Measurements from ENCODE around the gene SPTLC2.

Gene SPTLC2

GRCh38 chr14:77511486-77512162, 104.8 kb downstream of the SPTLC2 start:
- no peak overlapping the region for H3K4me3 ChIP-seq (replicated peaks; ENCODE audit: low read depth, low read length)
- TF ChIP-seq, protein P1, sequence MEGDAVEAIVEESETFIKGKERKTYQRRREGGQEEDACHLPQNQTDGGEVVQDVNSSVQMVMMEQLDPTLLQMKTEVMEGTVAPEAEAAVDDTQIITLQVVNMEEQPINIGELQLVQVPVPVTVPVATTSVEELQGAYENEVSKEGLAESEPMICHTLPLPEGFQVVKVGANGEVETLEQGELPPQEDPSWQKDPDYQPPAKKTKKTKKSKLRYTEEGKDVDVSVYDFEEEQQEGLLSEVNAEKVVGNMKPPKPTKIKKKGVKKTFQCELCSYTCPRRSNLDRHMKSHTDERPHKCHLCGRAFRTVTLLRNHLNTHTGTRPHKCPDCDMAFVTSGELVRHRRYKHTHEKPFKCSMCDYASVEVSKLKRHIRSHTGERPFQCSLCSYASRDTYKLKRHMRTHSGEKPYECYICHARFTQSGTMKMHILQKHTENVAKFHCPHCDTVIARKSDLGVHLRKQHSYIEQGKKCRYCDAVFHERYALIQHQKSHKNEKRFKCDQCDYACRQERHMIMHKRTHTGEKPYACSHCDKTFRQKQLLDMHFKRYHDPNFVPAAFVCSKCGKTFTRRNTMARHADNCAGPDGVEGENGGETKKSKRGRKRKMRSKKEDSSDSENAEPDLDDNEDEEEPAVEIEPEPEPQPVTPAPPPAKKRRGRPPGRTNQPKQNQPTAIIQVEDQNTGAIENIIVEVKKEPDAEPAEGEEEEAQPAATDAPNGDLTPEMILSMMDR (IDR thresholded peaks at IDR 0.05; ENCODE audit: low read depth, low read length, missing control alignments) = no peak
- no peak for DNase-seq (ENCODE audit: extremely low read depth, low read depth)

DNA sequence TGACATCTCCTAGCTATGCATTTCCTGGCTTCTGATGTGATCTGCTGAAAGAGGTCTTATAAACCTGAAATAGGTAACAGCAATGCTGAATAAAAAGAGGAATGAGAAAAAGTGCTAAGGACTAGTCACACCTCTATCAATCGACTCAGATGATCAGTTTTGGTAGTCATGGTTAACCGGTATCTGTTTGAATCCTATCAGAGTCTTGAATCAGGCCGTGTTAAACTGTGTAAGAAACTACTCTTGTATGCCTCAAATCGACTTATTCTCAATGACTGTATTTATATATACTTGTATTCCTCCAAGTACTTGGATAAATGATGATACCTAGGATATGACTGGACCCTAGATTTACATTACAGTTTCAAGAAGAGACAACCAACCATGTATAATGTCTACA, 107.1 kb downstream of the SPTLC2 start:
- TF ChIP-seq, protein P1 (IDR thresholded peaks at IDR 0.05; ENCODE audit: low read depth, low read length, missing control alignments) = no peak
- no peak for DNase-seq (ENCODE audit: extremely low read depth, low read depth)
- H3K4me3 ChIP-seq (replicated peaks; ENCODE audit: low read depth, low read length) = no peak overlapping the region

GRCh38 chr14:77508876-77509275, 107.6 kb downstream of the SPTLC2 start:
- H3K4me3 ChIP-seq (replicated peaks; ENCODE audit: low read depth, low read length) = no peak overlapping the region
- no peak for DNase-seq (ENCODE audit: extremely low read depth, low read depth)
- TF ChIP-seq, protein P1 (IDR thresholded peaks at IDR 0.05; ENCODE audit: low read depth, low read length, missing control alignments) = no peak

DNA sequence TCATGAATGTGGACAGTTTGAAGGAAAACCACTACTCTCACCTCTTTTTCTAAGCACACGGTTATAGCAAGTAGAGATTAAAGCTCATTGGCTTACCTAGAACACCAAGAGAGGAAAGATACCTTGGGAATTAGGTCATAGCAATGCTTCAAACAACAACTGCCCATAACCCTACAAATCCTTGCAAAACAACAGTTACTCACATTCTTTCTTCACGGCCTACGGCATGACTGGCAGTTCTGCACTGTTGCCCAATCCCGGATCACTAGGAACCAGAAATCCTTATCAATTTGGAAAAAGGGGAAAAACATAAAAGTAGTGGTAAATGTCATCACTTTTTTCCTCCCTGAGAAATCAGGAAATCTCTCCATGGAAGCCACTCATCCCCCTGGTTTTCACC, 108.2 kb downstream of the SPTLC2 start:
- DNase-seq (ENCODE audit: extremely low read depth, low read depth) = no peak
- H3K4me3 ChIP-seq (replicated peaks; ENCODE audit: low read depth, low read length) = no peak overlapping the region
- TF ChIP-seq, protein P1 (IDR thresholded peaks at IDR 0.05; ENCODE audit: low read depth, low read length, missing control alignments) = no peak

DNA sequence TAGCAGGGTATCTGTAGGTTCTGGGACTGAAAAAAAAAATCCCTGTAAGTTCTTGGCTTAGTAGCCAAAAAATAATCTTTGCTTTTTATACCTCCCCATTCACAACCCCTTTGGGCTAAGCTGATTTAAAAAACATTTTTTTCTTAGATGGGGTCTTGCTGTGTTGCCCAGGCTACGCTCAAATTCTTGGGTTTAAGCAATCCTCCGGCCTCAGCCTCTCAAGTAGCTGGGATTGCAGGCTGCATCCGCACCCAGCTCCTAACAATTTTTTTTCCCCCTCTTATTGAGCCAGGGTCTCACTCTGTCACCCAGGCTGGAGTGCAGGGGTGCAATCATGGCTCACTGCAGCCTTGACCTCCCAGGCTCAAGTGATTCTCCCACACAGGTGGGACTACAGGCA, 108.7 kb downstream of the SPTLC2 start:
- TF ChIP-seq, protein P1 (IDR thresholded peaks at IDR 0.05; ENCODE audit: low read depth, low read length, missing control alignments) = no peak
- H3K4me3 ChIP-seq (replicated peaks; ENCODE audit: low read depth, low read length) = no peak overlapping the region
- no peak for DNase-seq (ENCODE audit: extremely low read depth, low read depth)

GRCh38 chr14:77505031-77505430, 111.4 kb downstream of the SPTLC2 start:
- no peak overlapping the region for H3K4me3 ChIP-seq (replicated peaks; ENCODE audit: low read depth, low read length)
- TF ChIP-seq, protein P1 (IDR thresholded peaks at IDR 0.05; ENCODE audit: low read depth, low read length, missing control alignments) = no peak
- no peak for DNase-seq (ENCODE audit: extremely low read depth, low read depth)

- no peak overlapping the region for H3K4me3 ChIP-seq (replicated peaks; ENCODE audit: low read depth, low read length)
- no peak for DNase-seq (ENCODE audit: extremely low read depth, low read depth)
- TF ChIP-seq, protein P1 (IDR thresholded peaks at IDR 0.05; ENCODE audit: low read depth, low read length, missing control alignments) = no peak
Measured at GRCh38 chr14:77503138-77503537, 113.3 kb downstream of the SPTLC2 start.
